Measurements from ENCODE around the gene DNMT3A.

The DNMT3A gene

DNA sequence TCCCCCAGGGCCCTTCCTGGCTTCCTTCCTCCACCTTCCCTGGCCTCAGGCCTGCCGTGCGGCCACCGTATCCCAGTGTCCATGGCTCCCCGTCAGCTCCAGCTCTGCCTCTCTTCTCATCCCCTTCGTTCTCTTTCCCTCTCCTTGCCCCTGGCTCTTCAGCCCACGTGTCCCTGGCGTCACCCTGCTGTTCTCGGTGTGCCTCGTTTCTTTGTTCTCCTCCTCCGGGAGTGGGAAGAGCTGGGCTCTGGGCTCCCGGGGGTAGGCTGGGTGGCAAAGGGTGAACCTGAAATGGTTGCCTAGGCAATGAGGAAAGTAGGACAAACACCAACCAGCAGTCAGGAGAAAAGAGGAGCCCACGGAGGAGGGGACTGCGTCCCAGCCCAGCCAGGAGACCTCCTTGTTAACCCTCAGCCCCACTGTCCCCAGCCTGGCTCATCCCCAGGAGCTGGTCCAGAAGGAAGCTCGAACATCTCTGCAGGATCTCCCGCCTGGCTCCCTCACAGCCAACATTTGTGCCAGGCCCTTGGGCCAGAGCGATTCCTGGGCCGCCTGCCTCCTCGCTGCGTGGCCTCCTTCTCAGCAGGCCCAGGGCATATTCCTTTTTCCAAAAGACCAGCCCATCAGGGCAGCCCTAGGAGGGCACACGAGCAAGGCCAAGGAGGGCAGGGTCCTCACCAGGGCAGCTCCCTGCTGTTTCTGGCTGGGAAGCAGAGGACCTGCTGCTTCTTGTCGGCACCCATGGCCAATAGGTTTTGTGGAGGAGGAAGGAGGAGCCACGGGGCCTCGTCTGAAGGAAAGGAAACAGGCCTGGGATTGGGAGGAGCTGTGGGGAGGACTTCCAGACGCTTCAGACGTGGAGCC, 30.9 kb upstream of the DNMT3A start:
- DNase-seq (no peak), ATAC-seq (no peak)

DNA sequence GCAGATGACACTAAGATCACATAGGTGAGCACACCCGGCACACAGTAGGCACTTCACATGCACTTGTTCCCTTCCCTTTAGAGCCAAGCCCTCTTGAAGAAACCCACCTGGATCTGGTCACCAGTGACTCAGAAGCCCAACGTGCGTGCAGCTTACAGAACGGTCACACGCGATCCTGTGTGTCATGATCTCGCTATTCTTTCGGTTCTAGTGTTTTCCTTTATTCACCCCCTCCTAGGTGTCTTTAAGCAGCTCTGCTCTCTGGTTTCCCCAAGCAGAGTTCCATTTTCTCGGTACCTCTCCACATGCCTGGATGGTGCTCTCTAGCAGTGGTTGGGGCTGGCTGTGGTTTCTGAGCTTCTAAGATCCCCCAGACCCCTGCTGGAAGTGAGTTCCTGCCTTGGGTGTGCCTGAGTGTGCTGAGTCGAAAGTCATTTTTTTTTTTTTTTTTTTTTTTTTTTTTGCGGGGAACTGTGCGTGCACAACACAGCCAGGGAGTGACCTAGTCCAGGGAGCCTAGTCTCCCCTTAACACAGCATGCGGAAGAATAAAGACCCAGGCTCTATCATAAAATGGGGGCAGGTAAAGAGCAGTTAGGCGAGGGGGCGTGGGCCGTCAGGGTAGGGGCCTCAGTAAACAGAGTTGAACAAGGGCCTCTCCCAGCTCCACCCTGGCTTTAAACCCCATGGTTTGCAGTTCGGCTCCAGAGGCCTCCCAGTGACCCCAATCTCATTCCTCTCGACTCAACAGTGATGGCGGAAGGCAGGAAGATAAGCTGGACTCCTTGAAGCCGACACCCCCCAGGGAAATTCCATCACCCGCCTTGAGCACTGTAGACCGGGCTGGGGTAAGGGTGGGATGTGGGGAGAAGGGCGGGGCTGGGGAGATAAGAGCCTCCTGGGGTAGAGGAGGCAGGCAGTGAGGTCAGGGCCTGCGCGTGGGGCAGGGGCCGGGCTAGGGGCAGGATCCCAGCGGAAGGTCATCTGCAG, 29.8 kb upstream of the DNMT3A start:
- DNase-seq (no peak), ATAC-seq (no peak)

GRCh38 chr2:25369876-25370275, 28.2 kb upstream of the DNMT3A start:
- no peak for DNase-seq
- ATAC-seq = no peak

- DNase-seq = no peak
- ATAC-seq = no peak
These were observed 27.7 kb upstream of the DNMT3A start for GRCh38 chr2:25369439-25369838.

GRCh38 chr2:25368660-25369059, 26.9 kb upstream of the DNMT3A start:
- DNase-seq (no peak), ATAC-seq (no peak)

- DNase-seq (no peak), ATAC-seq (no peak)
These were observed 25.6 kb upstream of the DNMT3A start for GRCh38 chr2:25367296-25367695.

DNA sequence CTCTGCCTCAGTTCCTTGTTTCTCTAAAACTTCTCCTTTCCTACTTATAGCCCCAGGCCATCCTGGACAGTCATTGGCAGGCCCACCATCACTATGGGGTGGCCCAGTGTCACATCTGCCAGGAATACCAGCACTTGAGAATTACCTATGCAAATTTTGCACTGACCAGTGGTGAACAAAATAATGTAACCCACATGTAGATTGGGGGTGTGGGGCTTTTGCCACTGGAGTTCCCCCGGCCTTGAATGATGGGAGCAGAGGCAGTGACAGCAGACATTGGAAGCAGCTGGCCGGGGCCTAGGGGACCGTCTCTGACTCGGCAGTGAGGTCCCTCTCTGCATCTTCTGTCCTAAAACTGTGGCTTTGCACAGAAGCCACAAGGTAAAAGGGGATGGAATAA, 24.9 kb upstream of the DNMT3A start:
- DNase-seq = no peak
- no peak for ATAC-seq

GRCh38 chr2:25365241-25365640, 23.5 kb upstream of the DNMT3A start:
- no peak for DNase-seq

DNA sequence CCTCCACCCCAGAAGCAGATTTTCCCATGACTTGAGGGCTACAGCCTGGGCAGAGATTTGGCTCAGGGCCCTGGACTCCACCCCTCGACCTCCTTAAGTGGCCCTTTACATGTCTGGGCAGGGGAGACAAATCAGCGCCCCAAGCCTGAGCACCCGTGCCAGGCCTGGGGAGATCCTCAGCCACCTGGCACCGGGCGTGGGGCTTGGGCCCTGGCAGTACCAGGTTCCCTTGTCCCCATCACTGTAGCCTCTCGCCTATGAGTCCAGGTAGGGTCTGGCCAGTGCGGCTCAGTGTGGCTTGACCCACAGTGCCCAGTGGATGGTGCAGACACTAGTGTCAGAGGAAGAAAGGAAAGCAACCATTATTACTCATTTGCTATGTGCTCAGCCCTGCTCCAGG, 22.0 kb upstream of the DNMT3A start:
- DNase-seq (no peak), ATAC-seq (no peak)

More at GRCh38 chr2:25365241-25365640, 23.5 kb upstream of the DNMT3A start:
- no peak for ATAC-seq

- ATAC-seq = peak; percentile 75
- DNase-seq = peak; percentile 76
These were observed 20.9 kb upstream of the DNMT3A start for GRCh38 chr2:25362434-25363145.

DNA sequence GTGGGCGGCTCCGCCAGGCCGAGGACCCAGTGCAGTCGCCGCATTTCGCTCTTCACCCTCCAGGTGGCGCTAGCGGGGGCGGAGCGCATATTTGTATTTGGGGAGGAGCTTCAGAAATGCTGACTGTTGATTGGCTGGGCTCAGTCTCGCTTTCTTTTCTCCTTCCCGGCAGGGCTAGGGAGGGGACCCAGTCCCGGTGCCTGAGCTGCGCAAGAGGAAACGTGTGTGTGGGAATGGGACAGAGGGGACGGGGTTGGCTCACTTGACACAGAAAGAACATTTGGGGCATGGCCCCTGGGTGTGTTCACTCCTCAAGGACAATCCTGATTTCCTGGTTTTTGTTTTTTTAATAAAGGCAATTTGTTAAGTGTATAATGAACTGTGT, 20.3 kb upstream of the DNMT3A start:
- ATAC-seq (peak; percentile 95), DNase-seq (peak; percentile 97)

GRCh38 chr2:25361261-25362048, 19.7 kb upstream of the DNMT3A start:
- ATAC-seq = no peak
- no peak for DNase-seq

DNA sequence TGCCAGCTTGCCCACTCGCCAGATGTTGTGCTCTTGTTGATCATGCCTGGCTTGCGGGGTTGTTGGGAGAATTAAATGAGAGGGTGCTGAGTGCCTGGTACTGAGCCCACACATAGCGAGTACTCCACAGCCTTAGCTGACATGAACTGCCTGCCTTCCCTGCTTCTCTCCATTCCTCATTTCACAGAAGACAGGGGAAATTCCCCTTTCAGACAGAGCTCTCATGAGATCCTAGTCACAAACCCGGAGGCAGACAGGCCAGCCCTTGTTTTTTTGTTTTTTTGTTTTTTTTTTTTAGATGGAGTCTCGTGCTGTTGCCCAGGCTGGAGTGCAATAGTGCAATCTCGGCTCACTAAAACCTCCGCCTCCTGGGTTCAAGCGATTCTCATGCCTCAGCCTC, 17.1 kb upstream of the DNMT3A start:
- ATAC-seq = no peak
- DNase-seq = no peak

- DNase-seq (no peak), ATAC-seq (no peak)
These were observed 16.6 kb upstream of the DNMT3A start for GRCh38 chr2:25358249-25358815.

GRCh38 chr2:25356088-25356487, 14.4 kb upstream of the DNMT3A start:
- DNase-seq = no peak

GRCh38 chr2:25355270-25355669, 13.5 kb upstream of the DNMT3A start:
- ATAC-seq (no peak), DNase-seq (no peak)

More at GRCh38 chr2:25356088-25356487, 14.4 kb upstream of the DNMT3A start:
- no peak for ATAC-seq

DNA sequence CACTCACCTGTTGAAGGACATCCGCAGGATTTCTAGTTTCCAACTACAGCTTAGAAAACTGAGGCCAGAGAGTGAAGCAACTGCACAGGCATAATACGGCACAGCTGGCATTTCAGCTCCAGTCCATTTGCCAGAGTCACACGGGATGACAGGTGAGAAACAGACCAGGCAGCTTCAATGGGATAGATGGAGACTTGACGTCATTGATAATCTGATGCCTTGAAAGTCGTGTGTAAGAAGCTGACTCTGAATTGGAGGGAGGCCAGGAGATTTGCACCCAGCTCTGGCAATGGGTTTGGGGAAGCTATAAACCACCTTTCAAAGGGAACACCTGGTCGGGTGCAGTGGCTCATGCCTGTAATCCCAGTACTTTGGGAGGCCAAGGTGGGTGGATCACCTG, 12.4 kb upstream of the DNMT3A start:
- ATAC-seq (no peak), DNase-seq (no peak)

- ATAC-seq (no peak), DNase-seq (no peak)
These were observed 7.7 kb upstream of the DNMT3A start for GRCh38 chr2:25349397-25349796.

DNA sequence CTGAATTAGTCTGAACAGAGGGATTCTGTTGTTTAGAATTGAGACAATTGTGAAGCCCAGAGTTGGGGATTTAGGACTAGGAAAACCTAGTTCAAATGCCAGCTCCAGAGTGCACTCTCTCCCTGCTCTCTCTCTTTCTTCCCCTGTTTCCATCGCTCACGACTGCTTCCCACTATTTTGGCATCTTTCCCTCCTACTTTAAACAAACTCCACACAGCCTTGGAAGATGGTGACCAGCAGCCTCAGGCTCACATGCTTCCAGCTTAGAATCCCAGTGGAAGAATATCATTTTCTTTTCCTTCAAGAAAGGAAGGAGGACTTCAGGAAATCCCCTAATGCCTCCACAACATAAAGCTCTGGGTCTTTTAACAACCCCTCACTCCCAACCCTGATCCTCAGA, 6.1 kb upstream of the DNMT3A start:
- no peak for DNase-seq
- no peak for ATAC-seq

DNA sequence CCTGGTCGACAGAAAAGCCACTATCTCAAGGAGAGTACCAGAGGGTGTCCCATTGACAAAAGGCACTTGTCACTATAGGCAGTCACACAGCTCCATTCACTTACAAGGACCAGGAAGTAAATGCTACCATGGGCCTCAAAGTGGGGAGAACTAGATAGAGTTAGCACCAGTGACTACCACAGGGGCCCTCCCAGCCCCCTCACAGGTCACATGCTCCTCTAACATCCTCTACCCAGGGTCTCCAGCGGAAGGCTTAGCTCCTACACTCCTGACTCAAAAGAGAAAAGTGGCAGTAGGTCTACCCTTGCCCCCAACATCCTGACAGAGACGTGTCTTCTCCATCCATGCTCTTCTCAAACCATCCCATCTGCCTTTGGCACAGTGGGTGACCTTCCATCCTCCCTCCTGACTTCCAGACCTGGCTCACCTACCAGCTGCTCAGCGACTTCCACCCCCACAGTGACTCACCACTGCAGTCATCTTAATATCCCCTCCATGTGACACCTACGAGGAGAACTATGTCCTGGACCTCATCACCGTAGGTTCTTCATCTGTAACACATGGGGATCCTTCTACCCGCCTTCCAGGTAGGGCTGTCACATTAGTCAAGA, 5.6 kb upstream of the DNMT3A start:
- peak; percentile 89 for ATAC-seq
- peak; percentile 67 for DNase-seq
